Mesothelial cell of epicardium (in vitro differentiated cells): ENCODE measurements around the gene SLC37A1. TPM values are rescaled to one million over a fixed set of nuclear protein-coding genes. Genes with fewer than 3 reads are reported as not detected.

Experiments
- DNase-seq, 2 experiments: peaks; one replicate each; pipeline ENCODE4 v3.0.0; 2021; ENCODE audit warnings: low spot score in 2 of 2; ENCODE audit not compliant: unreplicated experiment in 2 of 2
- H3K27ac Mint-ChIP-seq: 2 replicates; pipeline ENCODE4 v1.8.0; 2021; ENCODE audit warnings: mixed read lengths
- H3K27me3 Mint-ChIP-seq: 2 replicates; pipeline ENCODE4 v1.8.0; 2021; ENCODE audit warnings: low read depth, mixed read lengths
- H3K36me3 Mint-ChIP-seq: 2 replicates; pipeline ENCODE4 v1.8.0; 2021; ENCODE audit warnings: mixed read lengths
- H3K4me1 Mint-ChIP-seq: 2 replicates; pipeline ENCODE4 v1.8.0; 2021; ENCODE audit warnings: mixed read lengths
- H3K4me3 Mint-ChIP-seq: 2 replicates; pipeline ENCODE4 v1.8.0; 2021; ENCODE audit warnings: mild to moderate bottlenecking, moderate library complexity, mixed read lengths
- H3K9me3 Mint-ChIP-seq: 2 replicates; pipeline ENCODE4 v1.8.0; 2021; ENCODE audit warnings: mixed read lengths
- total RNA-seq: library from RNA; stranded (reverse); gene quantifications from 3 replicates; pipeline ENCODE4 v1.2.1, GENCODE V29; 2021
- TF ChIP-seq, protein P1 (sequence below): fragments of 200-600 bp; sonication (generic); IDR thresholded peaks from one replicate; pipeline ENCODE4 v1.5.0; 2021; ENCODE audit warnings: antibody characterized with exemption; ENCODE audit not compliant: unreplicated experiment

SLC37A1 gene
- total RNA-seq, 1 donor from 2014 or later, result 13.0 TPM

DNA sequence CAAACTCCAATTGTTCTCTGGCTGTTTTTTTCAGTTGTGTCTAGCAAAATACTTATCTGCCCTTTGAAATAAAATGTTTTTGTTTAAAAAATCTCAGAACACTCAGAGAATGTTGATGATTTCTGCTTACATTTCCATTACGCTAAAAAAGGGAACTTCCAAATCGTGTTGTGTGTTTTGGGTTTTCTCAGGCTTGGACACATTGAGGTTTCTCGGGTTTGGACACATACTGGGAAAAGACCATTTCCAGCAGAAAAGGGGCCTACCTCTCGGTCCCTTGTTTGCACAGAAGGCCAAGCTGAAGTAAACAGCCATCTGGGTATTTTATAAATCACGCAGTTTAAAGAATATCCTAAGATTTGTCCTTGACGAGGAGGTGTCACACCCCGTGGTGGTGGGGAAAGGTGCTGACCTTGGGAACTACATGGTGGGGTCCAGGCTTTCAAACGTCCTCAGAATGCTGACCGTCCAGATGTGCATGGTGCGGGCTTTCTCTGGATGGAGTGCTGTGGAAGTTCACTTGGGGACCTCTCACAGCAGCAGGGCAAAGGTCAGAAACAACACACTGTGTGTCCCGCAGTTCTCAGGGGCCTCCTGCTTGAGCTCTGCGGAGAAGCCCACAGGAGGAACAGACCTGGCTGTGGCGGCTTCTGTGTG lies 67.8 kb downstream of the SLC37A1 start:
- Mint-ChIP-seq H3K4me1 (no peaks in the 10 kb centered on the region), H3K36me3 (peaks cover 20% of the 10 kb centered on the region), H3K9me3 (peaks cover 20% of the 10 kb centered on the region), H3K4me3 (no peak overlapping the region), H3K27me3 (no peaks in the 10 kb centered on the region), H3K27ac (no peak overlapping the region)
- TF ChIP-seq, protein P1, sequence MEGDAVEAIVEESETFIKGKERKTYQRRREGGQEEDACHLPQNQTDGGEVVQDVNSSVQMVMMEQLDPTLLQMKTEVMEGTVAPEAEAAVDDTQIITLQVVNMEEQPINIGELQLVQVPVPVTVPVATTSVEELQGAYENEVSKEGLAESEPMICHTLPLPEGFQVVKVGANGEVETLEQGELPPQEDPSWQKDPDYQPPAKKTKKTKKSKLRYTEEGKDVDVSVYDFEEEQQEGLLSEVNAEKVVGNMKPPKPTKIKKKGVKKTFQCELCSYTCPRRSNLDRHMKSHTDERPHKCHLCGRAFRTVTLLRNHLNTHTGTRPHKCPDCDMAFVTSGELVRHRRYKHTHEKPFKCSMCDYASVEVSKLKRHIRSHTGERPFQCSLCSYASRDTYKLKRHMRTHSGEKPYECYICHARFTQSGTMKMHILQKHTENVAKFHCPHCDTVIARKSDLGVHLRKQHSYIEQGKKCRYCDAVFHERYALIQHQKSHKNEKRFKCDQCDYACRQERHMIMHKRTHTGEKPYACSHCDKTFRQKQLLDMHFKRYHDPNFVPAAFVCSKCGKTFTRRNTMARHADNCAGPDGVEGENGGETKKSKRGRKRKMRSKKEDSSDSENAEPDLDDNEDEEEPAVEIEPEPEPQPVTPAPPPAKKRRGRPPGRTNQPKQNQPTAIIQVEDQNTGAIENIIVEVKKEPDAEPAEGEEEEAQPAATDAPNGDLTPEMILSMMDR, result no peak
- DNase-seq, result no peak

DNA sequence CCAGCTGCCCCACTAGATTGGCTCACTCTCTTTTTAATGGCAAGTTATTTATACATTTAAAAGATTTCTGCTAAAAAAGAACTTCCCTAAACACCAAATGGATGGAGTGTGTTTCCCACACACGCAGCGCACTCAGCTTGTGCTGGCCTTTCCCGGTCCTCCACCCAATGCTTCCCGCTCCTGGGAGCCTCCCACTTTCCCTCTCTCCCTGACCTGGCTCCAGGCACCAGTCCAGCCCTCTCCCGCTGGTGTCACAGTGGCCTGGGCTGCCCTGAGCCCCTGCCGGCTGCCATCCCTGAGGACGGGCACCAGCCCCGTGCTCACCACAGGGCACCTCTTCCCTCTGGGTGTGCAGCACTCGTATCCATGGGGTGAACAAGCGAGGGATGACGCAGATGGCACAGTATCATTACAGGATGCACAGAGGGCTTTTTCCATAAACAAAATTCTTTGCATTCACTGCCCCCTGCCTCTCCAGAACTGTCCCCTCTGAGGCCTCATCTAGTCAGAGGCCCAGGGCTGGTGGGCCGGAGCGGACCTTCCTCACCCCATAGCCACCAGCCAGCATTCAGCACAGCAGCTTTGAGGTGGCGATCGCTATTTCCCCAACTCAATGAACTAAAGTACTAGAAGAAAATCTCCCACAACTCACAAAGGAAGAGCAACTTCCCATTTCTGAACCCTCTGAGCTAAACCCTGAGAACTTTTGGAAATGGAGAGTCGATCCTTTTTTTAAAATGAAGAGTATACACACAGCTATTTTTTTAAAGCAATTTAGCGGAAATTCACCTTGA lies 68.5 kb downstream of the SLC37A1 start:
- TF ChIP-seq, protein P1, result no peak
- Mint-ChIP-seq H3K27ac (no peak overlapping the region), H3K36me3 (peaks cover 14% of the 10 kb centered on the region), H3K27me3 (no peaks in the 10 kb centered on the region), H3K4me3 (no peak overlapping the region), H3K9me3 (peaks cover 13% of the 10 kb centered on the region), H3K4me1 (no peaks in the 10 kb centered on the region)
- DNase-seq, result no peak

DNA sequence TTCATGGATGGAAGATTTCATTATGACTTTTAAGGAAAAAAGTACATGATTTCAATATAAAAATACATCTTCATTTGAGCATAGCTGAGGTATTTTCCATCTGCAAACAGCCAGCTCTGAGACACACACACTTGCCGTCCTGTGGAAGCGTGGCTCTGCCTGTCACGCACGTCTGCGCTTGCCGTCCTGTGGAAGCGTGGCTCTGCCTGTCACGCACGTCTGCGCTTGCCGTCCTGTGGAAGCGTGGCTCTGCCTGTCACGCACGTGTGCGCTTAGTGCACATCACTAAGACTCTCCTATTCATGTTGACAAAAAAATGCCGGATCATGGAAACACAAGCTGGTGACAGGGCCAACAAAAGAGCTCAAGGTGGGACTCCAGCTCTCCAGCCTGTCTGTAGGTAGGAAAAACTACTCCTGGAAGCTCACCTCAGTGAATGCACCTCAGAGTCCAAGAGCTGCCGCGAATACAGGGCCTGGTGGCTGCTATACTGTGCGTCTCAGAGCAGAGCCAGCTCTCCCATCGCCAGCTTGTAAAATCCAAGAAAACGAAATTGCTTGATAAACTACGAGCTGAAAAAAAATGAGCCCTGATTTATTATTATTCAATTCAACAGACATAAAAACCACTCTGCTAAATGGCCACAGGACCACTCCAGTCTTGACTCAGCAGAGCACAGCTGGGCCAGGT lies 69.3 kb downstream of the SLC37A1 start:
- no peak overlapping the region for H3K4me3 Mint-ChIP-seq
- no peaks in the 10 kb centered on the region for H3K27me3 Mint-ChIP-seq
- H3K9me3 Mint-ChIP-seq, result peaks cover 6% of the 10 kb centered on the region
- no peaks in the 10 kb centered on the region for H3K4me1 Mint-ChIP-seq
- no peak for DNase-seq
- no peak overlapping the region for H3K27ac Mint-ChIP-seq
- TF ChIP-seq, protein P1, result no peak
- H3K36me3 Mint-ChIP-seq, result peaks cover 6% of the 10 kb centered on the region

DNA sequence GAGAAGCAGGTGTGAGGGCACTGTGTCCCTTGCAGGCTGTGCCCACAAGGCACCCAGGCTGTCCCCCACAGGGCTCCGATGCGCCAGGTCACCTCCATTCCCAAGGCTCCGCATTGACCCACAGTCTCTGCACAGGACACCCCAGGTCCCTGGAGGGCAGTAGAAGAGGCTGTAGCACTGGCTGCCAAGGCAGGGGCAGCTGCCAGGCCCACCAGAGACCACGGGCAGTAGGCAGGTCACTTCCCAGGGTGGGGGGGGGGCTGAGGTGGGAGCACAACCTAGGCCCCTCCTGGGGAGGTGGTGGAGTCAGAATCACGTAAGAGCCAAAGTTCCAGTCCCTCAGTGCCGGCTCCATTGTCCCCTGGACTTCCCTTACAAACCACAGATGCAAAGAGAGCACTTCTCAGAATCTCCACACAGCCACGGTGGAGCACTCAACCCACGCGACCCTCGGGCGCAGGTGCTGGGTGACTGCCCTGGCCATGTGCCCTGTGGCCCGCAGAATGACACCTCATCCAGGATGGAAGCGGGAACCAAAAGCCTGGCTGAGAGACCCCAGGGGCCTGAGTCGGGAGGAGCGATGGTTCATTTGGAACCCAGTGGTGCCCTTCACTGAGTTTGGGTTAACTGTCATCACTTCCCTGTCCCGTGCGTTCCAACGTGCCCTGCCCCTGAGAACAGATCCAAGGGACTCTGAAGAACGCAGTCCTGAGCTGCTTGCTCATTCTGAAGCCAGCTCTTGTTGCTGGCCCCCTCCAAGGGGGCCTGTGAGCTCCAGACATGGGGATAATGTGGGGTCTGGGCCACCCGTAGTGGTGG lies 70.0 kb downstream of the SLC37A1 start:
- DNase-seq, result no peak
- H3K36me3 Mint-ChIP-seq, result no peaks in the 10 kb centered on the region
- H3K4me3 Mint-ChIP-seq, result no peak overlapping the region
- H3K4me1 Mint-ChIP-seq, result no peaks in the 10 kb centered on the region
- no peaks in the 10 kb centered on the region for H3K27me3 Mint-ChIP-seq
- H3K27ac Mint-ChIP-seq, result no peak overlapping the region
- H3K9me3 Mint-ChIP-seq, result no peaks in the 10 kb centered on the region
- TF ChIP-seq, protein P1, result no peak

DNA sequence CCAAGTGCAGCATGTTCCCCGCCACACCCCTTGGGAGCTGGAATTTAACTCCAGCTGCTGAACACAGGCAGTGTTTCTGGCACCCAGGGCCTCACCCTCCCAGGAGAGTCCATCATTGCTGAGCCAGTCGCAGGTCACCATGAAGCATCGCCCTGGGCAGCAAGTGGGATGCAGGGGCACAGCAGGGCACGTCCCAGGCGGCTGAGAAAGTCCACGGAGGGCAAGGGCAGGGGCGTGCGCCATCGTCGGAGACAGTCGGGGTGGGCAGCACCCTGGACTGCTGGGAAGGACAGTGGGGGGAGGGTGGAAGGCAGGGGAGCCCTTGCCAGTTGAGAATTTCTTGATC lies 70.6 kb downstream of the SLC37A1 start:
- Mint-ChIP-seq H3K27me3 (no peaks in the 10 kb centered on the region), H3K36me3 (no peaks in the 10 kb centered on the region), H3K27ac (no peak overlapping the region), H3K4me3 (no peak overlapping the region), H3K4me1 (no peaks in the 10 kb centered on the region), H3K9me3 (no peaks in the 10 kb centered on the region)
- no peak for DNase-seq
- TF ChIP-seq, protein P1, result no peak
